Activated T-cell treated with anti-CD3 and anti-CD28 coated beads for 48 hours (primary cell): ENCODE measurements around the gene MAPK4.
"Not testable (repeated sequence)": the region's sequence is repeated elsewhere in the genome, so short reads cannot be mapped to it uniquely, and the experiment has no call there.

ENCODE experiments used
- DNase-seq: peaks from one replicate; pipeline ENCODE4 v3.0.0-alpha.2; 2020; ENCODE audit warnings: low read depth

Gene MAPK4

GRCh38 chr18:50559752-50560680 lies at the start of gene MAPK4:
TSS of gene MAPK4 (plus strand) at chr18:50560087. CDS start at chr18:50663959, 103,872 bp downstream.
- DNase-seq, result peak; percentile 2

GRCh38 chr18:50517277-50517676 lies 42.6 kb upstream of the MAPK4 start:
- not testable (repeated sequence) for DNase-seq

- no peak for DNase-seq
Measured at GRCh38 chr18:50518787-50519546, 40.9 kb upstream of the MAPK4 start.

- no peak for DNase-seq
Measured at GRCh38 chr18:50523165-50523564, 36.7 kb upstream of the MAPK4 start.

- DNase-seq, result no peak
Measured at GRCh38 chr18:50527636-50528307, 32.1 kb upstream of the MAPK4 start.

GRCh38 chr18:50528806-50529205 lies 31.1 kb upstream of the MAPK4 start:
- DNase-seq, result no peak

- DNase-seq, result not testable (repeated sequence)
Measured at GRCh38 chr18:50533822-50534221, 26.1 kb upstream of the MAPK4 start.

- not testable (repeated sequence) for DNase-seq
Measured at GRCh38 chr18:50544476-50544875, 15.4 kb upstream of the MAPK4 start.

GRCh38 chr18:50545936-50546335 lies 14.0 kb upstream of the MAPK4 start:
- DNase-seq, result no peak

- no peak for DNase-seq
Measured at GRCh38 chr18:50548160-50548559, 11.7 kb upstream of the MAPK4 start.

- not testable (repeated sequence) for DNase-seq
Measured at GRCh38 chr18:50551651-50552050, 8.2 kb upstream of the MAPK4 start.

GRCh38 chr18:50558157-50558556 lies 1.7 kb upstream of the MAPK4 start:
- no peak for DNase-seq

- DNase-seq, result no peak
Measured at GRCh38 chr18:50558948-50559751, 737 bp upstream of the MAPK4 start.

GRCh38 chr18:50560681-50561629 lies 1.1 kb downstream of the MAPK4 start:
- DNase-seq, result no peak

- not testable (repeated sequence) for DNase-seq
Measured at GRCh38 chr18:50562258-50562657, 2.4 kb downstream of the MAPK4 start.

- no peak for DNase-seq
Measured at GRCh38 chr18:50562686-50563085, 2.8 kb downstream of the MAPK4 start.

GRCh38 chr18:50563376-50563775 lies 3.5 kb downstream of the MAPK4 start:
- no peak for DNase-seq

- DNase-seq, result no peak
Measured at GRCh38 chr18:50569930-50570329, 10.0 kb downstream of the MAPK4 start.

GRCh38 chr18:50571606-50572005 lies 11.7 kb downstream of the MAPK4 start:
- no peak for DNase-seq

- not testable (repeated sequence) for DNase-seq
Measured at GRCh38 chr18:50573196-50573595, 13.3 kb downstream of the MAPK4 start.
